Activated CD4-positive, alpha-beta T cell treated with anti-CD3 and anti-CD28 coated beads, Interleukin-2, amount 10 ng/mL, durations not matched to agents 24 days and 14 days (primary cell): Measurements from ENCODE around the gene ATXN3. TPM values are rescaled to one million over a fixed set of nuclear protein-coding genes. Genes with fewer than 3 reads are reported as not detected.

Experiments
- DNase-seq: peaks from one replicate; pipeline ENCODE4 v3.0.0; 2022
- H3K27ac Mint-ChIP-seq: one replicate; pipeline ENCODE4 v1.8.0; 2022; ENCODE audit warnings: mild to moderate bottlenecking, mixed read lengths
- H3K27me3 Mint-ChIP-seq: one replicate; pipeline ENCODE4 v1.8.0; 2022; ENCODE audit warnings: mixed read lengths
- H3K36me3 Mint-ChIP-seq: one replicate; pipeline ENCODE4 v1.8.0; 2022; ENCODE audit warnings: low read depth, mild to moderate bottlenecking, mixed read lengths
- H3K4me1 Mint-ChIP-seq: one replicate; pipeline ENCODE4 v1.8.0; 2021; ENCODE audit warnings: mixed read lengths
- H3K4me3 Mint-ChIP-seq: one replicate; pipeline ENCODE4 v1.8.0; 2022; ENCODE audit warnings: mild to moderate bottlenecking, moderate library complexity, mixed read lengths
- H3K9me3 Mint-ChIP-seq: one replicate; pipeline ENCODE4 v1.8.0; 2021; ENCODE audit warnings: mixed read lengths
- intact Hi-C: fragments of 100-400 bp; cut with micrococcal nuclease; formaldehyde crosslinking; loops from one replicate; pipeline ENCODE4 v1.15.1; 2023
- total RNA-seq: library from RNA; stranded (reverse); gene quantifications from 2 replicates; pipeline ENCODE4 v1.2.3, GENCODE V29; 2022

The ATXN3 gene
- total RNA-seq, 1 donor from 2014 or later, result 23.7 TPM

- Mint-ChIP-seq H3K4me1 (peaks cover 14% of the 10 kb centered on the region), H3K27me3 (no peaks in the 10 kb centered on the region), H3K36me3 (peaks cover 51% of the 10 kb centered on the region), H3K4me3 (no peak overlapping the region), H3K9me3 (no peaks in the 10 kb centered on the region), H3K27ac (no peak overlapping the region)
- intact Hi-C loops, result no loop called here
- no peak for DNase-seq
Observed at GRCh38 chr14:92012121-92012748, 94.1 kb downstream of the ATXN3 start.

DNA sequence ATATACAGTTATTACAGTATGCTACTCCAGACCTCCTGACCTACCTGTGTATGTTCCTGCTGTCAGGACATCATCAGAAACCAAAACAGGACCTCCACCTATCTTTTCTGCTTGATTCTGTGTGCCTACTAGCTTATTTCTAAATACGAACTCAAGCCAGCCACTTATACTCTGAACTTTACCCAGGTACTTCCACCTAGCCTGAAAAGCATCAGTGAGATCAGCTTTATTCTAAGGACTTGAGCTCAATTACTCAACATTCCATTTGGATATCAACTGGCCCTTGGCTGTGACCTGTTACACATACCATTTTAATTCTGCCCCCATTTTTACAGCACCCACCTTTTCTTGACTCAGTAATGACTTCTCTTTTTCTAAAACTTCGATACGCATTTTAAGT lies 95.7 kb downstream of the ATXN3 start:
- Mint-ChIP-seq H3K4me1 (peaks cover 13% of the 10 kb centered on the region), H3K4me3 (no peak overlapping the region), H3K36me3 (peaks cover 54% of the 10 kb centered on the region), H3K9me3 (no peaks in the 10 kb centered on the region), H3K27ac (no peak overlapping the region), H3K27me3 (no peaks in the 10 kb centered on the region)
- intact Hi-C loops, result no loop called here
- no peak for DNase-seq

DNA sequence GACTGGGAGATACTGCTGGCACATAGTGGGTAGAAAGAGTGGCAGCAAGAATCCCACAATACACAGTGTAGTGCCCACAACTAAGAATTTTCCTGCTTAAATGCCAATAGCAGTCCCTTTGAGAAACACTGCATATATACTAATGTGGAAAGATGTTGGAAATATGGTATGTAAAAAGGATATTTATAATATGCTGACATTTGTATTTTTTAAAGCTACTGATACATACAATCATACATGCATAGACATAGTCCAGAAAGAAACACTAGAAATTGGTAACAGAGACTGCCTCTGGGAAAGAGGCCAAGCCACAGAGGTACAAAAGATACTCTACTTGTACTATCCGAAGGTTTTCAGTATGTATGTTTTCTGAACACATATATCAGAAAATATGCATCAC lies 96.8 kb downstream of the ATXN3 start:
- Mint-ChIP-seq H3K36me3 (peaks cover 64% of the 10 kb centered on the region), H3K4me3 (no peak overlapping the region), H3K27me3 (no peaks in the 10 kb centered on the region), H3K27ac (no peak overlapping the region), H3K4me1 (peaks cover 22% of the 10 kb centered on the region), H3K9me3 (peaks cover 4% of the 10 kb centered on the region)
- intact Hi-C loops, result no loop called here
- DNase-seq, result no peak

Other genes starting within 250 kb of the ATXN3 start
- gene TC2N, start 239.0 kb downstream of the ATXN3 start, total RNA-seq, result 18.6 and 19.3 TPM in 2 replicates
- 0.68 and 1.3 TPM in 2 replicates for gene FBLN5, start 158.9 kb downstream of the ATXN3 start, total RNA-seq
- 38.6 and 42.0 TPM in 2 replicates for gene TRIP11, start 66.5 kb downstream of the ATXN3 start, total RNA-seq
- 76.1 and 77.9 TPM in 2 replicates for gene NDUFB1, start 15.1 kb upstream of the ATXN3 start, total RNA-seq
- gene CPSF2, start 15.4 kb upstream of the ATXN3 start, total RNA-seq, result 111 and 120 TPM in 2 replicates
- not detected in 2 replicates for gene SLC24A4, start 216.6 kb upstream of the ATXN3 start, total RNA-seq